ENCODE data around the gene CRISP2. TPM values are rescaled to one million over a fixed set of nuclear protein-coding genes. Genes with fewer than 3 reads are reported as not detected.

Gene CRISP2
- total RNA-seq, 3 donors from 2014 or later (not counting 1 experiment from before 2014, with no cell fraction given): not detected

- ATAC-seq (no peak), DNase-seq (no peak)
- no peaks in the 10 kb centered on the region for H3K27me3 ChIP-seq (ENCODE audit: control insufficient read depth, insufficient read depth, low read length)
- H3K4me3 ChIP-seq (ENCODE audit: low read length): no peak overlapping the region
- intact Hi-C loops (cut with micrococcal nuclease): no loop called here
- TF ChIP-seq, protein P1, sequence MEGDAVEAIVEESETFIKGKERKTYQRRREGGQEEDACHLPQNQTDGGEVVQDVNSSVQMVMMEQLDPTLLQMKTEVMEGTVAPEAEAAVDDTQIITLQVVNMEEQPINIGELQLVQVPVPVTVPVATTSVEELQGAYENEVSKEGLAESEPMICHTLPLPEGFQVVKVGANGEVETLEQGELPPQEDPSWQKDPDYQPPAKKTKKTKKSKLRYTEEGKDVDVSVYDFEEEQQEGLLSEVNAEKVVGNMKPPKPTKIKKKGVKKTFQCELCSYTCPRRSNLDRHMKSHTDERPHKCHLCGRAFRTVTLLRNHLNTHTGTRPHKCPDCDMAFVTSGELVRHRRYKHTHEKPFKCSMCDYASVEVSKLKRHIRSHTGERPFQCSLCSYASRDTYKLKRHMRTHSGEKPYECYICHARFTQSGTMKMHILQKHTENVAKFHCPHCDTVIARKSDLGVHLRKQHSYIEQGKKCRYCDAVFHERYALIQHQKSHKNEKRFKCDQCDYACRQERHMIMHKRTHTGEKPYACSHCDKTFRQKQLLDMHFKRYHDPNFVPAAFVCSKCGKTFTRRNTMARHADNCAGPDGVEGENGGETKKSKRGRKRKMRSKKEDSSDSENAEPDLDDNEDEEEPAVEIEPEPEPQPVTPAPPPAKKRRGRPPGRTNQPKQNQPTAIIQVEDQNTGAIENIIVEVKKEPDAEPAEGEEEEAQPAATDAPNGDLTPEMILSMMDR (IDR thresholded peaks at IDR 0.05): no peak
- peaks cover 4% of the 10 kb centered on the region for H3K9me3 ChIP-seq (ENCODE audit: control insufficient read depth, insufficient read depth, low read length)
- WGBS (ENCODE audit: insufficient coverage): 100% methylated on average over 2 of the region's 4 CpGs
- H3K27ac ChIP-seq (ENCODE audit: low read length): no peak overlapping the region
- no peaks in the 10 kb centered on the region for H3K4me1 ChIP-seq (ENCODE audit: control insufficient read depth, insufficient read depth, low read length)
- Mint-ChIP-seq H3K4me1 (no peaks in the 10 kb centered on the region), H3K4me3 (no peak overlapping the region), H3K36me3 (no peaks in the 10 kb centered on the region), H3K27ac (no peak overlapping the region), H3K9me3 (peaks cover 0 to 8% of the 10 kb centered on the region in 2 donors), H3K27me3 (ENCODE audit: low read depth in 2 of 2) (no peaks in the 10 kb centered on the region)
- no peaks in the 10 kb centered on the region for H3K36me3 ChIP-seq (ENCODE audit: control insufficient read depth, insufficient read depth, low read length)
These were observed 66.4 kb downstream of the CRISP2 start for GRCh38 chr6:49646942-49647341.

DNA sequence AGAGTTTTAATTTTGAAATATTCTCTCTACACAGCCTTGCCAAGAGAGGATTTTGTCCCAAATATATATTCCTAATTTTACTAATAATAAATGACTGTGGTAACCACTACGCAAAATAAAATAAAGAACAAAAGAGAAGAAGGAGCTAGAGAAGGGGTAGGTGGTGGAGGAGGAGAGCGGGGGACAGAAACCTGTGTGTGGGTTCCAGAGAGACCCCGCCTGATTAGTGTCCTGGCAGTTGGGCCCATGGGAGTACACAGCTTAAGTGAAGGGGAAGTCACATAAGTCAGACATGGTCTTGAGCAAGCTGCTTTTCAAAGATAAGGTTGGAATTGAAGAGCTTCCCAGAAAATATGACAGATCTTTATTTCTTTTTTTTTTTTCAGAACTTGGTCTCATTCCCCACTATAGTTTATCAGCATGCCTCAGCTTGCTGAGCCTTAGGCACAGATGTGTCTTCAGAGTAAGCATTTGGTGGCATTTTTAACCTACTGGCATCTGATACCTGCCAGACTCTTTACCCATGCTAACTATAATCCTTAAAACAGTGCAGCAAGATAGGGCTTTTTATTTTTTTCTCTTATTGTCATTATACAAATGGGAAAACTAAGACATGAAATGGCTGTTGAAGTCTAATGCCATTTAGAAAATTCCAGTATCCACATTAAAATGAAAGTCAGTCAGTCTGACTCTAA lies 67.1 kb downstream of the CRISP2 start:
- no peak for DNase-seq
- H3K27me3 ChIP-seq (ENCODE audit: control insufficient read depth, insufficient read depth, low read length): no peaks in the 10 kb centered on the region
- intact Hi-C loops (cut with micrococcal nuclease): no loop called here
- no peaks in the 10 kb centered on the region for H3K36me3 ChIP-seq (ENCODE audit: control insufficient read depth, insufficient read depth, low read length)
- H3K9me3 ChIP-seq (ENCODE audit: control insufficient read depth, insufficient read depth, low read length): peaks cover 4% of the 10 kb centered on the region
- no peaks in the 10 kb centered on the region for H3K36me3 Mint-ChIP-seq
- H3K4me3 ChIP-seq (ENCODE audit: low read length): no peak overlapping the region
- no peak overlapping the region for H3K27ac ChIP-seq (ENCODE audit: low read length)
- H3K4me1 ChIP-seq (ENCODE audit: control insufficient read depth, insufficient read depth, low read length): no peaks in the 10 kb centered on the region
- H3K27ac Mint-ChIP-seq: no peak overlapping the region
- TF ChIP-seq, protein P1 (IDR thresholded peaks at IDR 0.05): no peak
- no peaks in the 10 kb centered on the region for H3K27me3 Mint-ChIP-seq (ENCODE audit: low read depth in 2 of 2)
- no peak overlapping the region for H3K4me3 Mint-ChIP-seq
- no peaks in the 10 kb centered on the region for H3K4me1 Mint-ChIP-seq
- peaks cover 0 to 2% of the 10 kb centered on the region in 2 donors for H3K9me3 Mint-ChIP-seq
- no peak for ATAC-seq
- WGBS (ENCODE audit: insufficient coverage): 64% methylated on average over 2 of the region's 3 CpGs

GRCh38 chr6:49645139-49645538 lies 68.2 kb downstream of the CRISP2 start:
- DNase-seq (no peak), ATAC-seq (no peak)
- H3K4me3 ChIP-seq (ENCODE audit: low read length): no peak overlapping the region
- intact Hi-C loops (cut with micrococcal nuclease): no loop called here
- H3K4me1 Mint-ChIP-seq: no peaks in the 10 kb centered on the region
- H3K4me1 ChIP-seq (ENCODE audit: control insufficient read depth, insufficient read depth, low read length): no peaks in the 10 kb centered on the region
- WGBS (ENCODE audit: insufficient coverage): 63% methylated on average over 2 of the region's 3 CpGs
- TF ChIP-seq, protein P1 (IDR thresholded peaks at IDR 0.05): no peak
- H3K9me3 ChIP-seq (ENCODE audit: control insufficient read depth, insufficient read depth, low read length): peaks cover 4% of the 10 kb centered on the region
- H3K36me3 ChIP-seq (ENCODE audit: control insufficient read depth, insufficient read depth, low read length): no peaks in the 10 kb centered on the region
- H3K27ac ChIP-seq (ENCODE audit: low read length): no peak overlapping the region
- H3K4me3 Mint-ChIP-seq: no peak overlapping the region
- H3K27me3 Mint-ChIP-seq (ENCODE audit: low read depth in 2 of 2): no peaks in the 10 kb centered on the region
- H3K27me3 ChIP-seq (ENCODE audit: control insufficient read depth, insufficient read depth, low read length): no peaks in the 10 kb centered on the region
- H3K9me3 Mint-ChIP-seq: peaks cover 0 to 2% of the 10 kb centered on the region in 2 donors
- H3K27ac Mint-ChIP-seq: no peak overlapping the region
- no peaks in the 10 kb centered on the region for H3K36me3 Mint-ChIP-seq

Other genes starting within 250 kb of the CRISP2 start
- gene GLYATL3, start 213.6 kb downstream of the CRISP2 start, total RNA-seq: not detected
- not detected for gene C6orf141, start 162.9 kb downstream of the CRISP2 start, total RNA-seq
- not detected for gene RHAG, start 76.7 kb downstream of the CRISP2 start, total RNA-seq
- not detected for gene CRISP3, start 30.8 kb upstream of the CRISP2 start, total RNA-seq
- gene PGK2, start 73.7 kb upstream of the CRISP2 start, total RNA-seq: not detected
- not detected for gene CRISP1, start 153.0 kb upstream of the CRISP2 start, total RNA-seq

Data from natural killer cell (primary cell).